Measurements from ENCODE around the gene CSPG4.
"Not testable (repeated sequence)": the region's sequence is repeated elsewhere in the genome, so short reads cannot be mapped to it uniquely, and the experiment has no call there.

Gene CSPG4

GRCh38 chr15:75748882-75749281 is 36.2 kb upstream of the CSPG4 start:
- peak overlapping the region; percentile 17 for H3K27ac Mint-ChIP-seq

GRCh38 chr15:75747121-75747520 is 34.5 kb upstream of the CSPG4 start:
- H3K36me3 Mint-ChIP-seq (ENCODE audit: low read depth); H3K27ac Mint-ChIP-seq: not testable (repeated sequence)

More at GRCh38 chr15:75748882-75749281, 36.2 kb upstream of the CSPG4 start:
- peaks cover 23% of the 10 kb centered on the region for H3K27me3 Mint-ChIP-seq
- not testable (repeated sequence) for H3K36me3 Mint-ChIP-seq (ENCODE audit: low read depth); H3K9me3 Mint-ChIP-seq
- H3K4me1 Mint-ChIP-seq (ENCODE audit: low read depth): peaks cover 18% of the 10 kb centered on the region
- H3K4me3 Mint-ChIP-seq: peak overlapping the region; percentile 39

GRCh38 chr15:75745305-75745704 is 32.7 kb upstream of the CSPG4 start:
- Mint-ChIP-seq H3K27ac (no peak overlapping the region), H3K9me3 (no peaks in the 10 kb centered on the region), H3K4me3 (no peak overlapping the region), H3K36me3 (ENCODE audit: low read depth) (no peaks in the 10 kb centered on the region), H3K27me3 (peaks cover 33% of the 10 kb centered on the region), H3K4me1 (ENCODE audit: low read depth) (peaks cover 18% of the 10 kb centered on the region)

More at GRCh38 chr15:75747121-75747520, 34.5 kb upstream of the CSPG4 start:
- H3K9me3 Mint-ChIP-seq, H3K4me3 Mint-ChIP-seq: not testable (repeated sequence)
- peaks cover 31% of the 10 kb centered on the region for H3K27me3 Mint-ChIP-seq
- H3K4me1 Mint-ChIP-seq (ENCODE audit: low read depth): peaks cover 18% of the 10 kb centered on the region

- Mint-ChIP-seq H3K27me3 (peaks cover 38% of the 10 kb centered on the region), H3K4me1 (ENCODE audit: low read depth) (peaks cover 15% of the 10 kb centered on the region)
- not testable (repeated sequence) for H3K4me3 Mint-ChIP-seq; H3K36me3 Mint-ChIP-seq (ENCODE audit: low read depth); H3K9me3 Mint-ChIP-seq; H3K27ac Mint-ChIP-seq
Observed at GRCh38 chr15:75742346-75742745, 29.7 kb upstream of the CSPG4 start.

- peak overlapping the region; percentile 84 for H3K4me3 Mint-ChIP-seq
- peaks cover 20% of the 10 kb centered on the region for H3K27me3 Mint-ChIP-seq
- H3K4me1 Mint-ChIP-seq (ENCODE audit: low read depth): peaks cover 15% of the 10 kb centered on the region
- no peaks in the 10 kb centered on the region for H3K9me3 Mint-ChIP-seq
- peak overlapping the region; percentile 26 for H3K27ac Mint-ChIP-seq
- H3K36me3 Mint-ChIP-seq (ENCODE audit: low read depth): no peaks in the 10 kb centered on the region
Observed at GRCh38 chr15:75739791-75740190, 27.1 kb upstream of the CSPG4 start.

GRCh38 chr15:75738647-75739325 is 26.1 kb upstream of the CSPG4 start:
- H3K4me1 Mint-ChIP-seq (ENCODE audit: low read depth): peaks cover 15% of the 10 kb centered on the region
- no peaks in the 10 kb centered on the region for H3K36me3 Mint-ChIP-seq (ENCODE audit: low read depth)
- peaks cover 22% of the 10 kb centered on the region for H3K27me3 Mint-ChIP-seq
- peak overlapping the region; percentile 84 for H3K4me3 Mint-ChIP-seq
- no peak overlapping the region for H3K27ac Mint-ChIP-seq
- H3K9me3 Mint-ChIP-seq: no peaks in the 10 kb centered on the region

GRCh38 chr15:75738014-75738646 is 25.5 kb upstream of the CSPG4 start:
- peaks cover 15% of the 10 kb centered on the region for H3K4me1 Mint-ChIP-seq (ENCODE audit: low read depth)
- no peak overlapping the region for H3K27ac Mint-ChIP-seq
- no peaks in the 10 kb centered on the region for H3K36me3 Mint-ChIP-seq (ENCODE audit: low read depth)
- peak overlapping the region; percentile 84 for H3K4me3 Mint-ChIP-seq
- H3K9me3 Mint-ChIP-seq: no peaks in the 10 kb centered on the region
- peaks cover 21% of the 10 kb centered on the region for H3K27me3 Mint-ChIP-seq

GRCh38 chr15:75737116-75738013 is 24.7 kb upstream of the CSPG4 start:
- not testable (repeated sequence) for H3K27ac Mint-ChIP-seq; H3K36me3 Mint-ChIP-seq (ENCODE audit: low read depth); H3K9me3 Mint-ChIP-seq
- peaks cover 19% of the 10 kb centered on the region for H3K4me1 Mint-ChIP-seq (ENCODE audit: low read depth)
- peaks cover 21% of the 10 kb centered on the region for H3K27me3 Mint-ChIP-seq
- peak overlapping the region; percentile 84 for H3K4me3 Mint-ChIP-seq

- H3K27me3 Mint-ChIP-seq: peaks cover 20% of the 10 kb centered on the region
- no peaks in the 10 kb centered on the region for H3K9me3 Mint-ChIP-seq
- no peak overlapping the region for H3K27ac Mint-ChIP-seq
- no peak overlapping the region for H3K4me3 Mint-ChIP-seq
- no peaks in the 10 kb centered on the region for H3K36me3 Mint-ChIP-seq (ENCODE audit: low read depth)
- peaks cover 27% of the 10 kb centered on the region for H3K4me1 Mint-ChIP-seq (ENCODE audit: low read depth)
Observed at GRCh38 chr15:75736256-75736655, 23.6 kb upstream of the CSPG4 start.

- not testable (repeated sequence) for H3K36me3 Mint-ChIP-seq (ENCODE audit: low read depth); H3K9me3 Mint-ChIP-seq; H3K4me3 Mint-ChIP-seq; H3K27ac Mint-ChIP-seq
- peaks cover 27% of the 10 kb centered on the region for H3K4me1 Mint-ChIP-seq (ENCODE audit: low read depth)
- H3K27me3 Mint-ChIP-seq: peaks cover 18% of the 10 kb centered on the region
Observed at GRCh38 chr15:75734861-75735760, 22.5 kb upstream of the CSPG4 start.

- no peak overlapping the region for H3K4me3 Mint-ChIP-seq
- H3K9me3 Mint-ChIP-seq: no peaks in the 10 kb centered on the region
- H3K36me3 Mint-ChIP-seq (ENCODE audit: low read depth): no peaks in the 10 kb centered on the region
- peaks cover 18% of the 10 kb centered on the region for H3K4me1 Mint-ChIP-seq (ENCODE audit: low read depth)
- peaks cover 15% of the 10 kb centered on the region for H3K27me3 Mint-ChIP-seq
- H3K27ac Mint-ChIP-seq: no peak overlapping the region
Observed at GRCh38 chr15:75733761-75734651, 21.4 kb upstream of the CSPG4 start.

- Mint-ChIP-seq H3K27me3 (peaks cover 18% of the 10 kb centered on the region), H3K4me3 (no peak overlapping the region), H3K27ac (no peak overlapping the region), H3K36me3 (ENCODE audit: low read depth) (no peaks in the 10 kb centered on the region), H3K9me3 (no peaks in the 10 kb centered on the region), H3K4me1 (ENCODE audit: low read depth) (peaks cover 16% of the 10 kb centered on the region)
Observed at GRCh38 chr15:75732809-75733451, 20.3 kb upstream of the CSPG4 start.

GRCh38 chr15:75732177-75732808 is 19.6 kb upstream of the CSPG4 start:
- no peak overlapping the region for H3K27ac Mint-ChIP-seq
- H3K36me3 Mint-ChIP-seq (ENCODE audit: low read depth): no peaks in the 10 kb centered on the region
- H3K4me3 Mint-ChIP-seq: no peak overlapping the region
- peaks cover 12% of the 10 kb centered on the region for H3K4me1 Mint-ChIP-seq (ENCODE audit: low read depth)
- no peaks in the 10 kb centered on the region for H3K9me3 Mint-ChIP-seq
- H3K27me3 Mint-ChIP-seq: peaks cover 20% of the 10 kb centered on the region

Data from stimulated activated naive CD8-positive, alpha-beta T cell treated with anti-CD3 and anti-CD28 coated beads, Interleukin-15, Interleukin-2, amounts not matched to agents 100 ng/mL and 50 ng/mL, for 24 hours (primary cell).